Jurkat, Clone E6-1 (cell line): ENCODE results near the gene SYT8.

Experiments
- DNase-seq: peaks from one replicate; pipeline ENCODE4 v3.0.0-alpha.2; 2011; ENCODE audit warnings: low read depth, low spot score
- H3K4me3 ChIP-seq: 2 replicates; pipeline ENCODE4 v1.5.1; 2011; ENCODE audit warnings: mild to moderate bottlenecking, low read length, control low read depth, moderate library complexity

Gene SYT8

GRCh38 chr11:1841511-1842148 lies 6.8 kb downstream of the SYT8 start:
- H3K4me3 ChIP-seq, result no peak overlapping the region
- DNase-seq, result no peak

GRCh38 chr11:1842149-1843097 lies 7.6 kb downstream of the SYT8 start:
- no peak for DNase-seq
- H3K4me3 ChIP-seq, result no peak overlapping the region

GRCh38 chr11:1843098-1843473 lies 8.3 kb downstream of the SYT8 start:
- H3K4me3 ChIP-seq, result no peak overlapping the region
- no peak for DNase-seq

GRCh38 chr11:1843796-1844195 lies 9.0 kb downstream of the SYT8 start:
- H3K4me3 ChIP-seq, result no peak overlapping the region

GRCh38 chr11:1844221-1845094 lies 9.7 kb downstream of the SYT8 start:
- no peak for DNase-seq
- no peak overlapping the region for H3K4me3 ChIP-seq

More at GRCh38 chr11:1843796-1844195, 9.0 kb downstream of the SYT8 start:
- no peak for DNase-seq

GRCh38 chr11:1845095-1845429 lies 10.3 kb downstream of the SYT8 start:
- no peak overlapping the region for H3K4me3 ChIP-seq
- DNase-seq, result no peak

- H3K4me3 ChIP-seq, result no peak overlapping the region
- DNase-seq, result no peak
Measured at GRCh38 chr11:1845561-1846452, 11.0 kb downstream of the SYT8 start.

- no peak overlapping the region for H3K4me3 ChIP-seq
- no peak for DNase-seq
Measured at GRCh38 chr11:1846453-1846932, 11.7 kb downstream of the SYT8 start.

GRCh38 chr11:1847006-1847735 lies 12.4 kb downstream of the SYT8 start:
- DNase-seq, result no peak
- no peak overlapping the region for H3K4me3 ChIP-seq

- H3K4me3 ChIP-seq, result no peak overlapping the region
- no peak for DNase-seq
Measured at GRCh38 chr11:1847926-1848639, 13.3 kb downstream of the SYT8 start.

GRCh38 chr11:1848640-1849430 lies 14.0 kb downstream of the SYT8 start:
- no peak for DNase-seq
- H3K4me3 ChIP-seq, result no peak overlapping the region

- no peak for DNase-seq
- no peak overlapping the region for H3K4me3 ChIP-seq
Measured at GRCh38 chr11:1851468-1852180, 16.8 kb downstream of the SYT8 start.

GRCh38 chr11:1852271-1852876 lies 17.6 kb downstream of the SYT8 start:
- H3K4me3 ChIP-seq, result 0 out of 2 replicates have a peak overlapping the region, but pooled peaks have one; percentile 11
- no peak for DNase-seq

- DNase-seq, result peak; percentile 46
- peak within 1 kb of the TSS; percentile 11; the same call in 1 of the 2 replicates for H3K4me3 ChIP-seq
Measured at GRCh38 chr11:1852877-1853276, 18.1 kb downstream of the SYT8 start, which contains the start of gene LSP1. LSP1 (plus strand) TSS chr11:1853084; CDS start chr11:1853145, 61 bp downstream.

- H3K4me3 ChIP-seq, result no peak overlapping the region
- no peak for DNase-seq
Measured at GRCh38 chr11:1853376-1854131, 18.8 kb downstream of the SYT8 start.
